HG03039 (cell line): ENCODE results near the gene NDRG3.
"Not testable (repeated sequence)": the region's sequence is repeated elsewhere in the genome, so short reads cannot be mapped to it uniquely, and the experiment has no call there.

Experiments used
- ATAC-seq: cut with Tn5 transposase; IDR thresholded peaks from one replicate; pipeline ENCODE4 v1.9.1; 2021; ENCODE audit warnings: mild to moderate bottlenecking, moderate library complexity; ENCODE audit not compliant: unreplicated experiment

The NDRG3 gene

DNA sequence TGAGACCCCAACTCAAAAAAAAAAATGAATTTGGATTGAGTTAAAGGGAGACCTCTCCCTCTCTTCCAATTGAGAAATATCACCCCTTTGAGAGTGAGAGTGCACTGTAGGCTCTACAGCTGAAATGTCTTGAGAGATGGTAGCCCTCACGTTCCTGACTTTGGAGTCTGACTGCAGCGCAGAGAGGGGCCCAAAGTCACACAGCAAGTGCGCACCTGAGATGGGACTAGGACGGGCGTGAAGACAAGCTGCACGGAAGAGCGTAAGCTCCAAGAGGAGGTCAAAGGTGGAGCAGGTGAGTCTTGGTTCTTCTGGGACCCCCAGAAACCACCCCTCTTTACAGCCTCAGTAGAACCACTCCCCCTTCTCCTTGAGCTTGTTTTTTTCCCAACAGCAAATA is 100.5 kb downstream of the NDRG3 start:
- ATAC-seq: no peak

DNA sequence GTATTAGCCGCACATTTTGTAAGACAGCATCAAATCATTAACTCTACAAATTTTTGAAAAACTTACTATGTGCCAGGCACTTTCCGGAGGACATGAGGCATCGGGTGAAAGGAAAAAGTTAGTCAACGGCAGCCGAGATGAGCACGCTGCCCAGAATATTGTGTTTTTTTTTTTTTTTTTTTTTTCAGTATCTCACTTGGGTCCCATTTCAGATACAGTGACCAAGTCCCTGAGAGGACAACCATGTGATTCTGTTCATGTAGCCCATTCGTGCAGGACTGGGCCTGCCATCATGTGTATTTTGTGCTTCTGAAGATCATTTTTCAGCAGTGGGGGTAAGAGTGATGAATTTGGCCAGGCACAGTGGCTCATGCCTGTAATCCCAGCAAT is 101.2 kb downstream of the NDRG3 start:
- ATAC-seq: no peak

DNA sequence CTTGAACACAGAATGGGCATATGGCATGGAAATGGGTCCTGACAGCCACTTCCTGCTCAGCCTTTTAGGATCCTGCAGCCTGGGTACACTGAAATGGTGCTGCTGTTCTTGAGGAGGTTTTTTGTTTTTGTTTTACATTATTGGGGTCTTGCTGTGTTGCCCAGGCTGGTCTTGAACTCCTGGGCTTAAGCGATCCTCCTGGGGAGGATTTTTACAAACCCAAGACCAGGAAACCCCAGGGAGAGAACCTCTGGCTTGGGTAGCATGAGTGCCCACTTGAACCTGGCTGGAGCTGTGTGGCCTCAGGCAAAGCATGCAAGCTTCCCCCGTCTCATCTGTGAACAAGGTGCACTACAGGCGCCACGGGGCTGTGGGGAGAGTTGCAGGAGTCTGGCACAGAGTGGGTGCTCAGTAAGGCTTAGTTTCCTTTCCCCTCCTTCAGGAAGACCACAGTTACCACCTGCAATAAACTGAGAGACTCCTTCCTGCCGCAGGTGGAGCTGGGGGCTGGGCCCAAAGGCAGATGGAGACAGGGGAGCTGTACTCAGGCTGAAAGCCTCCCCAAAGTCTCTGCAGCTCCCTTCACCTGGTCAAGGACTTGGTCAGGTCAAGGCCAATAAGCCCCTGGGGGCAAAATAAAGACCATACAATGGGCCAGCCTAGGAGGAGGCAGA is 101.7 kb downstream of the NDRG3 start:
- no peak for ATAC-seq

DNA sequence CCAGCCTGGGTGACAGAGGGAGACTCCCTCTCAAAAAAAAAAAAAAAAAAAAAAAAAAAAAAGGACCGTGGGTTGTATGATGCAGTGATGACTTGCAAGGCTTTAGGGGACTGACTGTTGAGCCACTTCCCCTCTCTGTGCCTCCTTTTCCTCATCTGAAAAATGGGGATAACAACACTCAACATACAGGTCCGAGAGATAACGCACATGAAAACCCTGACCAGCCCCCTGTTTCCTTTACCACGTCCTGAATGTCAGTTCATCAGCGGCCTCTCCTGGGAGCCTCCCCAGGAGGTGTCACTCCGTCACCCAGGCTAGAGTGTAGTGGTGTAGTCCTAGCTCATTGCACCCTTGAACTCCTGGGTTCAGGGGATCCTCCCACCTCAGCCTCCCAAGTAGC is 103.8 kb downstream of the NDRG3 start:
- ATAC-seq: no peak

- no peak for ATAC-seq
Observed at GRCh38 chr20:36641506-36641843, 104.4 kb downstream of the NDRG3 start.

GRCh38 chr20:36638876-36639400 is 107.0 kb downstream of the NDRG3 start:
- not testable (repeated sequence) for ATAC-seq

DNA sequence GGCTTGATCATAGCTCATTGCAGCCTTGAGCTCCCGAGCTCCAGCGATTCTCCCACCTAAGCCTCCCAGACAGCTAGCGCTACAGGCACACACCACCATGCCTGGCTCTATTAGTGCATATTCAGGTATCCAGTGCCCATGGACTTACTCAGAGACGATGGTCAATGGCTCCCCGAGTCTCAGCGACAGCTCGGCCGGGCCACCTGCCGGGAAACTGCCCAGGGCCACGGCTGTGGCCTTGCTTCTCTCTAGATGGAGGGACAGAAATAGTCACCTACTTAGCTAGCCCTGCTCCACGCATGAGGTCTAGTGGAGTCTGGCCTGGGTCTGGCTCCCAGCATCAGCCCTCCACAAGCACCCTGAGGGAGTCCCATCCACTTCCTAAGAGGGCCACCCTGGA is 111.5 kb downstream of the NDRG3 start:
- no peak for ATAC-seq

- no peak for ATAC-seq
Observed at GRCh38 chr20:36633285-36633772, 112.6 kb downstream of the NDRG3 start.

- no peak for ATAC-seq
Observed at GRCh38 chr20:36632487-36633284, 113.2 kb downstream of the NDRG3 start.

DNA sequence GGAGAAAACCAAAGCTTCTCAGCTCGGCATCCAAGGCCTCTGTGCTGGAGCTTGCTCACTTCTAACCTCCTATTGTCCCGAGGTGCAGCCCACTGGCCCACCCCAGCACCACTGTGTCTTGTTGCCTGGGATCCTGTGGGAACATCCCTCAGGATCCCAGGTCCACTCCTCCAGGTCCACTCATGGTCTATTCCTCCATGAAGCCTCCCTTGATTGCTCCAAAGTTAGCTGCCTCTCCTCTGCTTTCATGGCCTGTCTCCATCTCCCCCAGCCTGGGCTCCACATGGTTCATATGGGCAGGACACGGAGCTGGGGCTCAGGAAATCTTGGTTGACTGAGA is 113.8 kb downstream of the NDRG3 start:
- ATAC-seq: no peak

- ATAC-seq: no peak
Observed at GRCh38 chr20:36631646-36632045, 114.2 kb downstream of the NDRG3 start.

- no peak for ATAC-seq
Observed at GRCh38 chr20:36629719-36630681, 115.9 kb downstream of the NDRG3 start.

GRCh38 chr20:36628076-36628475 is 117.8 kb downstream of the NDRG3 start:
- ATAC-seq: no peak

- ATAC-seq: no peak
Observed at GRCh38 chr20:36624944-36625324, 121.0 kb downstream of the NDRG3 start.

DNA sequence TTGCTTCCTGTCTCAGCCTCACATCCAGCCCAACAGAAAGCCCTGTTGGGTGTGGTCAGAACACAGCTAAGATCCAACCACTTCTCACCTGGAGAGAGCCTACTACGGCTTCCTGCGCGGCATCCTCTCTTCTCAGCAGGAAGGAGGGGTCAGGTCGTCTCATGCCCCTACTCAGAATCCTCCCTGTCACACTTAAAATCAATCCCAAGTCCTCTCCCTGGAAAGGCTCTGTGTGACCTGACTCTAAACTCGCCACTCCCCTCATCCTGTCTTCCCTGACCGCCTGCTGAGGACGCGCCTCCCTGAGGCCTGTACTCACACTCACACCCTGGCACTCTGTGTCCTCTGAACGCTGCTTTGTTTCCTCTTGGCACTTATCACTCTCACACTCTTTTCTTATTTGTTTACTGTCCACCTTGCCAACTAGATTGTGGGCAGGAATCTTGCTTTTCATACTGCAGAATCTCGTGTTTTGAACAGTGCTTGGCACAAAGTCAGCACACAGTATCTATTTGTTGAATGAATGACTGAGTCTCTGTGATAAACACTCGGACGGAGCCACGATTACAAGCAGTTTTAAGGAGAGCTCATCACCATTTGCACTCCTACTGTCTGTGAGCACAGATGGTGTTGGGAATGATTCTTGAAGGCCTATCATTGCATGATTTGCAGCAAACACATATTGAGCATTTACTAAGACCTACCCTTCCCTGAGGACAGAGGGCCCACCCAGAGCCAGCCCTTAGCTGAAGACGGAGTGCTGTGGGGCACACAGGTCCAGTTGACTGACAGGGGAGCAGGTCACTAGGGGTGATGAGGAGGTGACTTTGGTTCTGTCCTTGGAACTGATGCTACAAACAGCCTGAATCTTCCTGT is 121.6 kb downstream of the NDRG3 start:
- no peak for ATAC-seq

DNA sequence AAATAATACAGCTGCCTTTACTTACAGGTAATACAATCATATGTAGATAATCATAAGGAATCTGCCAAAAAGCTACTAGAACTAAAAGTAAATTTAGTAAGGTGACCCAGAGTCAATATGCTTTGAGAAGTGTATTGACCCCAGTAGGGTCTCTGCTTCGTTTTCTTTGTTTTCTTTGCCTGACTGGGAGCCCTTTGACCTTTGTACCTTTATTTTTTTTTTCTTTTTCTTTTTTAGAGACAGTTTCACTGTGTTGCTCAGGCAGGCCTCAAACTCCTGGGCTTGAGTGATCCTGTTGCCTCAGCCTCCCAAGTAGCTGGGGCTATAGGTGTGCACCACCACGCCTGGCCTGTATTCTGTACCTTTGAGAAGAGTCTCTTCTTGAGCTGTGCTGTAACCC is 122.4 kb downstream of the NDRG3 start:
- ATAC-seq: no peak

DNA sequence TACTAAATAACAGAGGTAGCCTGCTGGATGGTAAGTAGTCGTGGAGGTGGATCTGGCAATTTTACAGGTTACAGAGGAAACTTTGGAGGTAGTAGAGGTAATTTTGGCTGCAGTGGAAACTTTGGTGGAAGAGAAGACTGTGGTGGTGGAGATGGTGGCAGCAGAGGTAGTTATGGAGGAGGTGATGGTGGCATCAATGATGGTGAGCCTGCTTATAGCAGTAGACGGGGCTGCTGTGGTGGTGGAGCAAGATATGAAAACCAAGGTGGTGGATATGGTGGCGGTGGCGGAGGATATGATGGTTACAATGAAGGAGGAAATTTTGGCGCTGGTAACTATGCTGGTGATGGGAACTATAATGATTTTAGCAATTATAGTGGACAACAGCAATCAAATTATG is 125.0 kb downstream of the NDRG3 start:
- ATAC-seq: no peak

DNA sequence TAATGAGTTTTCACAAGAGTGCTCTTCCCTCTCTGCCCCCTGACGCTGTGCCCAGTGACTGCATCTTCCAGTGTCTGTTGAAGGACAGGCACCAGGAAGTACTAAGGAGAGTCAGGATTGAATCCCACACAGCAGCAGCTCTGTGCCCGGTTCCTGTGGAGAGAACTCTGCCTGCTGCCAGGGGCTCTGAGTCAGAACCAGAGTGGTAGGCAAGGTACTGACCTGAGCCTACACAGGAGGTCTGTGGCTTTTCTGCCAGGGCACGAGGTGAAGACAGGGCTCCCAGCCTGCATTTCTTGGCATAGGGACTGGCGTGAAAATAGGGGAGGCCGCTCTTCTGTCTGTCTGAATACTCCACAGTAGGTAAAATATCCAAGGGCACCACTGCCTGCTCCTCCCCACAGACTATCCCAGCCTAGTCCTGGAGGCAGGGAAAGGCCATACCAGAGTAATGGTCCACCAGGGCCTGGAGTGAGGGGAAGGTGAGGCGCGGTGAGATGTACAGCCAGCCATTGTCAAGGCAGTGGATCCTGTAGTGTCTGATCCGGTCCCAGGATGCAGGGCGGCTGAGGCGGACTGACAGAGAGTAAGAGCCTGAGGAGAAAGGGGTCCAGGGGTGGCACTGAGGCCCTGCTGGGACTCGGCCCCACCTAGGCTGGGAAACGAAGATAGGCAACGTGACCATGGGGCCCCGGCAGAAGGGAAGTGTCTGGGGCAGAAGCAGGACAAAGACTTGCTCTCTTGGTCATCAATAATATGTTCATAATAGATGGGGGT is 130.9 kb downstream of the NDRG3 start:
- no peak for ATAC-seq

GRCh38 chr20:36613974-36614373 is 131.9 kb downstream of the NDRG3 start:
- no peak for ATAC-seq

GRCh38 chr20:36611625-36612024 is 134.3 kb downstream of the NDRG3 start:
- no peak for ATAC-seq
